ENCODE measurements around the gene LIPC. TPM values are rescaled to one million over a fixed set of nuclear protein-coding genes. Genes with fewer than 3 reads are reported as not detected.

Gene LIPC
- polyA plus RNA-seq, 2 of the 4 experiments (the other 2 are of a cell fraction) = 0.13 to 0.30 TPM

GRCh38 chr15:58541410-58542087, 109.8 kb downstream of the LIPC start:
- POLR2A ChIA-PET = no interaction called here

GRCh38 chr15:58543664-58544335, 112.0 kb downstream of the LIPC start:
- Histone ChIP-seq H3K27ac (peak overlapping the region in 1 of 2 experiments; percentile 95; a peak in 3 of 6 replicates), H3K9me3 (no peaks in the 10 kb centered on the region), H3K4me2 (no peak overlapping the region), H3K4me3 (no peak overlapping the region), H3K4me1 (peaks cover 35% of the 10 kb centered on the region)
- WGBS (ENCODE audit: missing lambda C conversion rate) = 87% methylated on average over 17 of the region's 17 CpGs
- DNase-seq (ENCODE audit: low read depth in 1 of 2, low spot score in 1 of 2) (no peak), FAIRE-seq (no peak), ATAC-seq (no peak)
- ChIA-PET CTCF (interaction anchor here (0.6 to 1.2 kb wide), 2 partner anchors 67 to 214 kb away, joined by 3 read pairs; no protein-coding TSS in a partner anchor), POLR2A (interaction anchor here (0.6 kb wide), 1 partner anchor 381 kb away, joined by 4 read pairs; no protein-coding TSS in a partner anchor)
- TF ChIP-seq MAZ (IDR thresholded peaks at IDR 0.05; ENCODE audit: borderline replicate concordance, low read depth, low read length) = no peak
- no peak for TF ChIP-seq FOSL2 (IDR thresholded peaks at IDR 0.05)
- TF ChIP-seq FOSL2 (CRISPR knock-in tag; IDR thresholded peaks at IDR 0.05) = no peak
- TF ChIP-seq HOXB5 (CRISPR knock-in tag; IDR thresholded peaks at IDR 0.05) = no peak
- TF ChIP-seq GATA3 (IDR thresholded peaks at IDR 0.05; ENCODE audit: borderline replicate concordance) = no peak
- TF ChIP-seq POLR2A (IDR thresholded peaks at IDR 0.05; ENCODE audit: low read length) = no peak
- no peak for TF ChIP-seq RNF2 (IDR thresholded peaks at IDR 0.05; ENCODE audit: borderline replicate concordance, low read depth)
- TF ChIP-seq USF2 (IDR thresholded peaks at IDR 0.05) = no peak
- TF ChIP-seq BHLHE40 (IDR thresholded peaks at IDR 0.05; ENCODE audit: low read depth, low read length) = no peak
- no peak for TF ChIP-seq ZFP36 (IDR thresholded peaks at IDR 0.05; ENCODE audit: borderline replicate concordance, partially characterized antibody)
- TF ChIP-seq EHMT2 (IDR thresholded peaks at IDR 0.05; ENCODE audit: low read depth) = no peak
- TF ChIP-seq MAX (IDR thresholded peaks at IDR 0.05) = no peak
- no peak for TF ChIP-seq EP300 (IDR thresholded peaks at IDR 0.05)
- TF ChIP-seq PBX3 (IDR thresholded peaks at IDR 0.05) = no peak

More at GRCh38 chr15:58541410-58542087, 109.8 kb downstream of the LIPC start:
- CTCF ChIA-PET = interaction anchor here (1.3 kb wide), 1 partner anchor 67 kb away, joined by 3 read pairs; no protein-coding TSS in a partner anchor
- WGBS (ENCODE audit: missing lambda C conversion rate) = 91% methylated on average over 22 of the region's 22 CpGs
- H3K4me1 ChIP-seq = peaks cover 15% of the 10 kb centered on the region
- peak overlapping the region in 1 of 2 experiments; percentile 95; a peak in 3 of 6 replicates for H3K27ac ChIP-seq
- ATAC-seq = no peak
- FAIRE-seq = no peak
- DNase-seq (ENCODE audit: low read depth in 1 of 2, low spot score in 1 of 2) = no peak
- H3K4me3 ChIP-seq = no peak overlapping the region
- no peak overlapping the region for H3K4me2 ChIP-seq
- no peaks in the 10 kb centered on the region for H3K9me3 ChIP-seq
- TF ChIP-seq ZSCAN20 (CRISPR knock-in tag; IDR thresholded peaks at IDR 0.05) = no peak

- H3K4me2 ChIP-seq = no peak overlapping the region
- no peaks in the 10 kb centered on the region for H3K9me3 ChIP-seq
- H3K4me1 ChIP-seq = peaks cover 42% of the 10 kb centered on the region
- ATAC-seq = no peak
- no peak for DNase-seq (ENCODE audit: low read depth in 1 of 2, low spot score in 1 of 2)
- peak overlapping the region; percentile 95; a peak in 5 of 6 replicates for H3K27ac ChIP-seq
- WGBS (ENCODE audit: missing lambda C conversion rate) = 90% methylated on average over 5 of the region's 5 CpGs
- POLR2A ChIA-PET = no interaction called here
- H3K4me3 ChIP-seq = no peak overlapping the region
- CTCF ChIA-PET = interaction anchor here (0.6 to 2.8 kb wide), 2 partner anchors 261 to 317 kb away, joined by 5 to 10 read pairs; no protein-coding TSS in a partner anchor
- FAIRE-seq = peak; percentile 54
- no peak for TF ChIP-seq HMGXB4 (CRISPR knock-in tag; IDR thresholded peaks at IDR 0.05; ENCODE audit: borderline replicate concordance)
- TF ChIP-seq HES2 (IDR thresholded peaks at IDR 0.05) = no peak
- TF ChIP-seq ATOH8 (CRISPR knock-in tag; IDR thresholded peaks at IDR 0.05; ENCODE audit: low read depth) = no peak
- TF ChIP-seq USF2 (IDR thresholded peaks at IDR 0.05) = no peak
- TF ChIP-seq REST (IDR thresholded peaks at IDR 0.05) = no peak
- no peak for TF ChIP-seq RNF2 (IDR thresholded peaks at IDR 0.05; ENCODE audit: borderline replicate concordance, low read depth)
- TF ChIP-seq EHF (CRISPR knock-in tag; IDR thresholded peaks at IDR 0.05) = no peak
- no peak for TF ChIP-seq MAZ (IDR thresholded peaks at IDR 0.05; ENCODE audit: borderline replicate concordance, low read depth, low read length)
- TF ChIP-seq SREBF2 (IDR thresholded peaks at IDR 0.05) = no peak
Observed at GRCh38 chr15:58544756-58545155, 113.0 kb downstream of the LIPC start.
